Glomerular visceral epithelial cell (primary cell): ENCODE results near the gene OR2T3.
"Not testable (repeated sequence)": the region's sequence is repeated elsewhere in the genome, so short reads cannot be mapped to it uniquely, and the experiment has no call there.

Experiments used
- DNase-seq: peaks from one replicate; pipeline ENCODE4 v3.0.0-alpha.2; 2016; ENCODE audit errors: extremely low spot score

OR2T3 gene

DNA sequence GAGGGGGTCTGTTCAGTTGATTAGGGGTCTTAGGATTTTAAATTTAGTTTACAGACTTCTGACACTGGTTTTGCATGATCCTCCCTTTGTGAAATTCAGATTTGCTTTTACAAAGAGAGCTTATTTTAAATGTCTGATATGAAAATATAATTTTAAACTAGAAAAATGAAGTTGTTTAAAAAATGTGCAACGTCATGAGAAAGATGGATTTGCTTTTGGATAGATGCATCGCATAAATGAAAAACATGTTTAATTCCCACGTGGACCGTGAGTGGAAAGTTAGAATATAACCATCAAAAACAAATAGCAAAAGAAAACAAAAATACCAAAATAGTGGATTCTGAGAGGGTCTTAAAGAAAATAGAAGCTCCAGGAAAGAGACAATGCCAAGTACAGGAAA, 2.0 kb upstream of the OR2T3 start:
- DNase-seq: no peak

DNA sequence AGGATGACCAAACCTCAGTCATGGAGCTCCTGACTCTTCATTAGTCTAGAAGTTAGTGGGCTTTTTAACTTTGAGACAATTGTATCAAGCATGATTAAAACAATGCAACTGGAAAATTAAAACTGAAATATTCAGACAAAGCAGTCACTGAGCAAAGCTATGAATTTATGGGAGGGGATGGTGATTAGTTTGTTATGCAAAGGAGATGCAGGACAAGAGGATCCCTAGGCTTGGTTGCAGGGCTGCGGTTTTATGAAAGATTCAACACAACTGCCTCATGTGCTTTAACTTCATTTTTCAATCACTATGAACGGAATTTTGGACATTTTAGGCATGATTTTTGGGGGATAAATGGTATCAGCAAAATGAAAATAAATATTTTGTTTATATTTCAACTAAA, 1.0 kb upstream of the OR2T3 start:
- DNase-seq: not testable (repeated sequence)

DNA sequence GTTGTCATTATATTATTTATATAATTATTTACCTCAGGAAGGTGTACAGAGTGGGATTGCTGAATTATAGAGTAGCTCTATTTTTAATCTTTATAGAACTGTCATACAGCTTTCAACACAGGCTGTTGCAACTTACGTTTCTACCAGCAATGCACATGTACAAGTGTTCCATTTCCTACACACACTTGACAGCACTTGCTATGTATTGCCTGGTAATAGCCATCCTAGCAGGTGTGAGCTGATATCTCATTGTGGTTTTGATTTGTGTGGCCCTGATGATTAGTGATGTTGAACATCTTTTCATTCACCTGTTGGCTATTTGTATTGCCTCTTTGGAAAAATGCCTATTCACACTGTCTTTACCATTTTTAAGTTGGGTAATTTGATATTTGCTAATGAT, 2.5 kb downstream of the OR2T3 start:
- not testable (repeated sequence) for DNase-seq

GRCh38 chr1:248481686-248482579, 8.8 kb downstream of the OR2T3 start:
- not testable (repeated sequence) for DNase-seq

GRCh38 chr1:248488289-248488688, 15.1 kb downstream of the OR2T3 start, which contains the start of gene OR2T5:
TSS of gene OR2T5 (plus strand) at chr1:248488589. CDS start at chr1:248488589, 0 bp downstream.
- not testable (repeated sequence) for DNase-seq

DNA sequence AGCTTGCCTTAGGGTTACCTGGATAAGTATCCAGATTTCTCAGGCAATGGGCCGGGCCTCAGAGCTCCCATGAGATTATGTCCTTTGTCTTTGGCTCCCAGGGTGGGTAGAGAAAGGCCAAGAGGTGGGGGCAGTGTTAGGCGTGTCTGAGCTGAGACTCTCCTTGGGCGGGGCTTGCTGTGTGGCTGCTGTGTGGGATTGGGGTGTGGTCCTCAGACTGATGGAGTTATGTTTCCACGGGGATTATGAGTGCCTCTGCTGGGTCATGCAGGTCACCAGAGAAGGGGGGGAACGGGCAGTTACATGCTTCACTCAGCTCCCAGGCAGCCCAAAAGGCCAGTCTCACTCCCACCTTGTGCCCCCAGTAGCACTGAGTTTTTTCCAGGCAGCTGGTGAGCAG, 23.5 kb downstream of the OR2T3 start:
- not testable (repeated sequence) for DNase-seq

DNA sequence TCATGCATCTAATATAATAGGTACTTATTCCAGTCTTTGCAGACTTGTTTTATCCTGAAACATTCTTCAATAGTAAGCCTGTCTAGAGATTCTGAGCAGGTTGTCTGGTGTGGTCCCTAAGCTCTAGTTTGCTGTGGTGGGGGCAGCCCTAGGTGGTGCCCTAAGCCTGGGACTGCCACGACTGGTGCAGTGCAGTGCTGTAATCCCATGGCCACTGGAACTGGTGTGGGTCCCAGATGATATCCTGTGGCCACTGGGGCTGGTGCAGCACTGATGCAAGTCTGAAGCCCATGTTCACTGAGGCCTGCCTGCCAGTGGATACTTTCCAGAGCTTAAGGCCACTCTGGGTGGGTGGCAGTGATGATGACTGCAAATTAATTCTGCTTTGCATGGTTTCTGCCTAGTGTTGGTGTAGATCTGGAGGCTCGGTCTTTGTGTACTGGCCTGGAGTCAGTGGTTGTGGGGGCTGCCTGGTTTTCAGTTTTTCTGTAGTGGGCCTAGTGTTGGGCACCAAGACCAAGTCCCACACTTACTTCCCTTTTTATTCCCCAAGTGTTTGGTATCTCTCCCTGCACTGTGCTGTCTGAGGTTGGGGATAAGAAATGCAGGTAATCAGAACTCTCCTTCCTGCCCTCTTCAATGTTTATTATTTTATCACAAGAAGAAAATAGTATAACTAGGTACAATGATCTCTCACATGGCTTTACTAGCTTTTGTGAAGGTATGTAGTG, 27.3 kb downstream of the OR2T3 start:
- DNase-seq: not testable (repeated sequence)

- DNase-seq: not testable (repeated sequence)
Measured at GRCh38 chr1:248507773-248508172, 34.6 kb downstream of the OR2T3 start, which contains the start of gene OR2G6. TSS of gene OR2G6 (plus strand) at chr1:248508073. CDS start at chr1:248521647, 13,574 bp downstream.

- not testable (repeated sequence) for DNase-seq
Measured at GRCh38 chr1:248510217-248510616, 37.1 kb downstream of the OR2T3 start.

- no peak for DNase-seq
Measured at GRCh38 chr1:248521856-248522255, 48.7 kb downstream of the OR2T3 start.
